H9 (cell line): ENCODE data around the gene USP6NL. TPM values are rescaled to one million over a fixed set of nuclear protein-coding genes. Genes with fewer than 3 reads are reported as not detected.

ENCODE experiments used
- DNase-seq: peaks from one replicate; pipeline ENCODE4 v3.0.0-alpha.2; 2017
- H2AFZ ChIP-seq: one replicate; pipeline ENCODE4 v1.6.1; 2013; ENCODE audit warnings: mild to moderate bottlenecking, low read length, control low read depth, moderate library complexity
- H2AK5ac ChIP-seq: 2 replicates; pipeline ENCODE4 v1.6.1; 2013; ENCODE audit warnings: low read length, control low read depth, mixed read lengths; ENCODE audit not compliant: insufficient read length
- H2BK120ac ChIP-seq: one replicate; pipeline ENCODE4 v1.6.1; 2013; ENCODE audit warnings: low read depth, mild to moderate bottlenecking, low read length, control low read depth, inconsistent platforms; ENCODE audit not compliant: poor library complexity, severe bottlenecking
- H2BK12ac ChIP-seq: 2 replicates; pipeline ENCODE4 v1.6.1; 2013; ENCODE audit warnings: low read length, control low read depth, mixed read lengths, low read depth; ENCODE audit not compliant: insufficient read length
- H2BK15ac ChIP-seq: 2 replicates; pipeline ENCODE4 v1.6.1; 2013; ENCODE audit warnings: low read depth, low read length, control low read depth
- H2BK20ac ChIP-seq: one replicate; pipeline ENCODE4 v1.6.1; 2013; ENCODE audit warnings: low read depth, mild to moderate bottlenecking, low read length, control low read depth, inconsistent platforms; ENCODE audit not compliant: poor library complexity, severe bottlenecking
- H2BK5ac ChIP-seq: 2 replicates; pipeline ENCODE4 v1.6.1; 2013; ENCODE audit warnings: low read length, control low read depth, mixed read lengths; ENCODE audit not compliant: insufficient read length
- H3K14ac ChIP-seq: 2 replicates; pipeline ENCODE4 v1.6.1; 2013; ENCODE audit warnings: low read length, control low read depth; ENCODE audit not compliant: insufficient read depth
- H3K18ac ChIP-seq: 2 replicates; pipeline ENCODE4 v1.6.1; 2013; ENCODE audit warnings: low read depth, mild to moderate bottlenecking, mixed read lengths, low read length, control low read depth; ENCODE audit not compliant: insufficient read length
- H3K23ac ChIP-seq: 2 replicates; pipeline ENCODE4 v1.6.1; 2013; ENCODE audit warnings: low read length, control low read depth, mixed read lengths, low read depth; ENCODE audit not compliant: insufficient read length
- H3K23me2 ChIP-seq: 2 replicates; pipeline ENCODE4 v1.6.1; 2013; ENCODE audit warnings: low read depth, mild to moderate bottlenecking, mixed read lengths, low read length, control low read depth; ENCODE audit not compliant: insufficient read length, poor library complexity, severe bottlenecking
- H3K27ac ChIP-seq: 2 replicates; pipeline ENCODE4 v1.5.1; 2013; ENCODE audit warnings: low read length, control low read depth, mixed read lengths, low read depth; ENCODE audit not compliant: insufficient read length
- H3K27me3 ChIP-seq: 2 replicates; pipeline ENCODE4 v1.6.1; 2013; ENCODE audit warnings: low read length, control low read depth, inconsistent platforms; ENCODE audit not compliant: insufficient read depth
- H3K4ac ChIP-seq: 2 replicates; pipeline ENCODE4 v1.6.1; 2013; ENCODE audit warnings: low read depth, mild to moderate bottlenecking, control low read depth, inconsistent platforms, low read length, moderate library complexity
- H3K4me1 ChIP-seq: 2 replicates; pipeline ENCODE4 v1.6.1; 2013; ENCODE audit warnings: low read length, control low read depth, inconsistent platforms; ENCODE audit not compliant: insufficient read depth
- H3K4me2 ChIP-seq: 2 replicates; pipeline ENCODE4 v1.6.1; 2013; ENCODE audit warnings: low read length, control low read depth, mixed read lengths; ENCODE audit not compliant: insufficient read length, insufficient read depth
- H3K56ac ChIP-seq: 2 replicates; pipeline ENCODE4 v1.6.1; 2013; ENCODE audit warnings: low read depth, mild to moderate bottlenecking, mixed read lengths, low read length, control low read depth; ENCODE audit not compliant: insufficient read length
- H3K79me1 ChIP-seq: 2 replicates; pipeline ENCODE4 v1.6.1; 2013; ENCODE audit warnings: low read depth, mild to moderate bottlenecking, moderate library complexity, low read length, control low read depth, inconsistent platforms; ENCODE audit not compliant: insufficient read depth, poor library complexity, severe bottlenecking
- H3K79me2 ChIP-seq: 2 replicates; pipeline ENCODE4 v1.6.1; 2013; ENCODE audit warnings: low read length, control low read depth, inconsistent platforms; ENCODE audit not compliant: insufficient read depth
- H3K9ac ChIP-seq: 2 replicates; pipeline ENCODE4 v1.6.1; 2013; ENCODE audit warnings: low read length, control low read depth, mixed read lengths; ENCODE audit not compliant: insufficient read length; ENCODE audit errors: extremely low read depth
- H3K9me3 ChIP-seq: one replicate; pipeline ENCODE4 v1.6.1; 2013; ENCODE audit warnings: low read depth, low read length, inconsistent platforms; ENCODE audit not compliant: control insufficient read depth
- H3T11ph ChIP-seq: one replicate; pipeline ENCODE4 v1.6.1; 2013; ENCODE audit warnings: mild to moderate bottlenecking, low read length, control low read depth, inconsistent platforms
- H4K20me1 ChIP-seq: one replicate; pipeline ENCODE4 v1.6.1; 2013; ENCODE audit not compliant: control insufficient read depth, insufficient read length, insufficient read depth
- H4K5ac ChIP-seq: 2 replicates; pipeline ENCODE4 v1.6.1; 2013; ENCODE audit warnings: low read depth, mild to moderate bottlenecking, mixed read lengths, low read length, control low read depth; ENCODE audit not compliant: insufficient read length
- H4K8ac ChIP-seq: replicated peaks from 2 replicates; pipeline ENCODE4 v1.6.1; 2013; ENCODE audit warnings: low read length, control low read depth, mixed read lengths, low read depth; ENCODE audit not compliant: insufficient read length
- H4K91ac ChIP-seq: 2 replicates; pipeline ENCODE4 v1.6.1; 2013; ENCODE audit warnings: low read depth, mild to moderate bottlenecking, moderate library complexity, mixed read lengths, low read length, control low read depth; ENCODE audit not compliant: insufficient read length
- H3K27ac Mint-ChIP-seq, 3 experiments: 2 replicates in 2 of 3; 3 replicates in 1 of 3; pipeline ENCODE4 v1.8.0; 2020 to 2021; ENCODE audit warnings: mixed read lengths in 3 of 3, mild to moderate bottlenecking in 1 of 3, moderate library complexity in 1 of 3
- H3K27me3 Mint-ChIP-seq: 2 replicates; pipeline ENCODE4 v1.8.0; 2021; ENCODE audit warnings: low read depth, mild to moderate bottlenecking, moderate library complexity, mixed read lengths
- H3K36me3 Mint-ChIP-seq, 3 experiments: 2 replicates in 2 of 3; 3 replicates in 1 of 3; pipeline ENCODE4 v1.8.0; 2020 to 2021; ENCODE audit warnings: low read depth in 3 of 3, mixed read lengths in 3 of 3; ENCODE audit not compliant: insufficient read depth in 1 of 3
- H3K4me1 Mint-ChIP-seq, 2 experiments: 2 replicates each; pipeline ENCODE4 v1.8.0; 2020; ENCODE audit warnings: mixed read lengths in 2 of 2
- H3K4me3 Mint-ChIP-seq, 2 experiments: 2 replicates in 1 of 2; 3 replicates in 1 of 2; pipeline ENCODE4 v1.8.0; 2020 to 2021; ENCODE audit warnings: mild to moderate bottlenecking in 2 of 2, mixed read lengths in 2 of 2, moderate library complexity in 1 of 2
- H3K9me3 Mint-ChIP-seq, 2 experiments: 2 replicates in 1 of 2; 3 replicates in 1 of 2; pipeline ENCODE4 v1.8.0; 2020; ENCODE audit warnings: mild to moderate bottlenecking in 2 of 2, mixed read lengths in 2 of 2, moderate library complexity in 1 of 2
- WGBS: extraction: QIAGEN DNeasy Blood & Tissue Kit; methylation state at CpG from one replicate; pipeline ENCODE4 v1.1.7; 2013; ENCODE audit warnings: missing lambda C conversion rate, low lambda C conversion rate, mixed read lengths; ENCODE audit not compliant: insufficient read length; ENCODE audit errors: extremely low coverage; 5-methylcytosine and 5-hydroxymethylcytosine counted together
- total RNA-seq: library from RNA; stranded (reverse); gene quantifications from 2 replicates; pipeline ENCODE4 v1.2.1, GENCODE V29; 2021
- TF ChIP-seq, protein P1 (sequence below): fragments of 200-600 bp; sonication (generic); conservative IDR thresholded peaks from 3 replicates; pipeline ENCODE4 v1.8.0; 2021; ENCODE audit warnings: antibody characterized with exemption, mild to moderate bottlenecking

Gene USP6NL
- total RNA-seq, 1 experiment from 2014 or later = 28.3 TPM

DNA sequence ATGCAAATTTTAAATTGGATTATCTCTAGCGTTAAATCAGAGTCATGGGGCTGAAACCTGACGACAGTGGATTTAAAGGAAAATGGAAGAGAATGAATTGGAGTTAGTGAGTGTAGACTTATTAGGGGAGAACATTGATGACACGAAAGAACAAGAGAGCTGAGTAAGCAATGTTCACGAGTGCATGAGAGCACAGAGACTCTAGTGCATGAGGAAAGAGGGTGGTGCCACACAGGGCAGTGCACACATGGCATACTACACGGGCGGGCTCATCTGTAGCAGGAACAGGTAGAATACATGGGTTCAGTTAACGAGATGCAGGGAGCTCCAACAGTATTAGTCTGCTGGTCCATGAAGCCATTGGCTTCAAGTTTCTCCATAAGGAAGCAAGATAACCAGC is 53.9 kb downstream of the USP6NL start:
- peaks cover 2 to 12% (median 9%) of the 10 kb centered on the region in 3 experiments; a peak in 6 of 7 replicates for H3K36me3 Mint-ChIP-seq
- Histone ChIP-seq H3K9ac (no peak overlapping the region), H3K18ac (no peak overlapping the region), H3T11ph (no peak overlapping the region), H4K8ac (no peak overlapping the region), H3K56ac (no peak overlapping the region), H3K23me2 (no peaks in the 10 kb centered on the region), H2AFZ (no peak overlapping the region), H3K4ac (no peak overlapping the region), H3K79me1 (peaks cover 5% of the 10 kb centered on the region), H3K27me3 (no peaks in the 10 kb centered on the region), H3K23ac (no peak overlapping the region), H4K5ac (no peak overlapping the region), H3K4me2 (no peak overlapping the region), H3K9me3 (no peaks in the 10 kb centered on the region), H4K20me1 (no peaks in the 10 kb centered on the region), H2BK120ac (no peak overlapping the region), H2AK5ac (no peak overlapping the region), H2BK12ac (no peak overlapping the region), H3K14ac (no peak overlapping the region), H3K79me2 (peaks cover 11% of the 10 kb centered on the region; the same call in 1 of the 2 replicates), H4K91ac (no peak overlapping the region), H2BK20ac (no peak overlapping the region), H2BK5ac (no peak overlapping the region), H3K4me1 (no peaks in the 10 kb centered on the region), H3K27ac (no peak overlapping the region), H2BK15ac (no peak overlapping the region)
- no peaks in the 10 kb centered on the region for H3K27me3 Mint-ChIP-seq
- 100% methylated on average over 2 of the region's 7 CpGs for WGBS
- H3K4me3 Mint-ChIP-seq = no peak overlapping the region
- TF ChIP-seq, protein P1, sequence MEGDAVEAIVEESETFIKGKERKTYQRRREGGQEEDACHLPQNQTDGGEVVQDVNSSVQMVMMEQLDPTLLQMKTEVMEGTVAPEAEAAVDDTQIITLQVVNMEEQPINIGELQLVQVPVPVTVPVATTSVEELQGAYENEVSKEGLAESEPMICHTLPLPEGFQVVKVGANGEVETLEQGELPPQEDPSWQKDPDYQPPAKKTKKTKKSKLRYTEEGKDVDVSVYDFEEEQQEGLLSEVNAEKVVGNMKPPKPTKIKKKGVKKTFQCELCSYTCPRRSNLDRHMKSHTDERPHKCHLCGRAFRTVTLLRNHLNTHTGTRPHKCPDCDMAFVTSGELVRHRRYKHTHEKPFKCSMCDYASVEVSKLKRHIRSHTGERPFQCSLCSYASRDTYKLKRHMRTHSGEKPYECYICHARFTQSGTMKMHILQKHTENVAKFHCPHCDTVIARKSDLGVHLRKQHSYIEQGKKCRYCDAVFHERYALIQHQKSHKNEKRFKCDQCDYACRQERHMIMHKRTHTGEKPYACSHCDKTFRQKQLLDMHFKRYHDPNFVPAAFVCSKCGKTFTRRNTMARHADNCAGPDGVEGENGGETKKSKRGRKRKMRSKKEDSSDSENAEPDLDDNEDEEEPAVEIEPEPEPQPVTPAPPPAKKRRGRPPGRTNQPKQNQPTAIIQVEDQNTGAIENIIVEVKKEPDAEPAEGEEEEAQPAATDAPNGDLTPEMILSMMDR = no peak
- no peak overlapping the region; a peak in 1 of 7 replicates for H3K27ac Mint-ChIP-seq
- DNase-seq = no peak
- peaks cover 22 to 23% of the 10 kb centered on the region in 2 experiments for H3K4me1 Mint-ChIP-seq
- H3K9me3 Mint-ChIP-seq = peaks cover 0 to 6% of the 10 kb centered on the region in 2 experiments; a peak in 2 of 5 replicates
